Hepatocyte (in vitro differentiated cells): ENCODE measurements around the gene DENND1C. TPM values are rescaled to one million over a fixed set of nuclear protein-coding genes. Genes with fewer than 3 reads are reported as not detected.

Experiments
- DNase-seq: peaks from one replicate; pipeline ENCODE4 v3.0.0-alpha.2; 2016; ENCODE audit warnings: low spot score
- H2AFZ ChIP-seq: fragments of 200-600 bp; sonication (generic); 2 replicates; pipeline ENCODE4 v1.6.0; 2016; ENCODE audit warnings: antibody characterized with exemption, mild to moderate bottlenecking
- H3K27ac ChIP-seq: fragments of 200-600 bp; sonication (generic); 2 replicates; pipeline ENCODE4 v1.5.1; 2016; ENCODE audit warnings: mild to moderate bottlenecking
- H3K27me3 ChIP-seq: fragments of 200-600 bp; sonication (generic); 2 replicates; pipeline ENCODE4 v1.6.1; 2016
- H3K36me3 ChIP-seq: fragments of 200-600 bp; sonication (generic); replicated peaks from 2 replicates; pipeline ENCODE4 v1.5.1; 2016; ENCODE audit warnings: low read depth; ENCODE audit not compliant: insufficient read depth
- H3K4me1 ChIP-seq: fragments of 200-600 bp; sonication (generic); 2 replicates; pipeline ENCODE4 v1.5.1; 2016; ENCODE audit warnings: mild to moderate bottlenecking, moderate library complexity; ENCODE audit not compliant: insufficient read depth
- H3K4me2 ChIP-seq: fragments of 200-600 bp; sonication (generic); 2 replicates; pipeline ENCODE4 v1.6.0; 2016
- H3K4me3 ChIP-seq: fragments of 200-600 bp; sonication (generic); 2 replicates; pipeline ENCODE4 v1.5.1; 2016; ENCODE audit warnings: mild to moderate bottlenecking
- H3K79me2 ChIP-seq: fragments of 200-600 bp; sonication (generic); 2 replicates; pipeline ENCODE4 v1.6.0; 2017; ENCODE audit warnings: mild to moderate bottlenecking
- H3K9me2 ChIP-seq: fragments of 200-600 bp; sonication (generic); replicated peaks from 2 replicates; pipeline ENCODE4 v1.6.0; 2017; ENCODE audit warnings: mild to moderate bottlenecking; ENCODE audit not compliant: insufficient read depth
- H3K9me3 ChIP-seq: fragments of 200-600 bp; sonication (generic); 2 replicates; pipeline ENCODE4 v1.5.1; 2016; ENCODE audit warnings: low read depth, mild to moderate bottlenecking
- H4K20me1 ChIP-seq: fragments of 200-600 bp; sonication (generic); 2 replicates; pipeline ENCODE4 v1.6.0; 2016; ENCODE audit warnings: mild to moderate bottlenecking; ENCODE audit not compliant: insufficient read depth, poor library complexity, severe bottlenecking
- CTCF ChIP-seq: fragments of 200-600 bp; sonication (generic); IDR thresholded peaks from 2 replicates; pipeline ENCODE4 v1.5.1; 2016; ENCODE audit warnings: antibody characterized with exemption, mild to moderate bottlenecking; ENCODE audit not compliant: poor library complexity
- EZH2 ChIP-seq: fragments of 200-600 bp; sonication (generic); IDR thresholded peaks from 2 replicates; pipeline ENCODE4 v1.6.1; 2016; ENCODE audit warnings: antibody characterized with exemption, mild to moderate bottlenecking, borderline replicate concordance
- EZH2phosphoT487 ChIP-seq: fragments of 200-600 bp; sonication (generic); IDR thresholded peaks from one replicate; pipeline ENCODE4 v1.6.1; 2018; ENCODE audit warnings: antibody characterized with exemption, mild to moderate bottlenecking, low read depth, moderate library complexity; ENCODE audit not compliant: unreplicated experiment, severe bottlenecking
- WGBS: methylation state at CpG from one replicate; pipeline ENCODE4 v1.1.6; 2016; ENCODE audit warnings: low lambda C conversion rate; ENCODE audit errors: missing lambda C conversion rate; 5-methylcytosine and 5-hydroxymethylcytosine counted together
- polyA plus RNA-seq: library from polyadenylated mRNA; unstranded; fragments of >200 nt; fragmentation: Nextera tagmentation; extraction: Ambion mirVana; gene quantifications from 2 replicates; pipeline ENCODE4 v1.2.1, GENCODE V29; 2016
- total RNA-seq: library from RNA; depleted of rRNA; stranded (reverse); fragments of >200 nt; gene quantifications from 2 replicates; pipeline ENCODE4 v1.2.3, GENCODE V29; 2014

The DENND1C gene
- total and polyA plus RNA-seq, 2 experiments from 2014 or later, result 1.5 to 16.1 TPM

- Histone ChIP-seq H3K4me2 (no peak overlapping the region), H4K20me1 (no peaks in the 10 kb centered on the region), H3K27me3 (peaks cover 23% of the 10 kb centered on the region), H3K4me1 (no peaks in the 10 kb centered on the region), H3K27ac (no peak overlapping the region), H3K79me2 (no peaks in the 10 kb centered on the region), H3K9me3 (no peaks in the 10 kb centered on the region), H3K4me3 (no peak overlapping the region), H2AFZ (no peak overlapping the region), H3K36me3 (no peaks in the 10 kb centered on the region), H3K9me2 (no peaks in the 10 kb centered on the region)
- 90% methylated on average over 9 of the region's 9 CpGs for WGBS
- TF ChIP-seq EZH2phosphoT487 (no peak), CTCF (no peak), EZH2 (no peak)
- no peak for DNase-seq
Measured at GRCh38 chr19:6503407-6504201, 22.0 kb upstream of the DENND1C start.

GRCh38 chr19:6501740-6502648, 20.4 kb upstream of the DENND1C start, which contains the start of gene TUBB4A:
Gene TUBB4A, minus strand, starts transcription at chr19:6502309. Its CDS starts 97 bp downstream, at chr19:6502212.
- H4K20me1 ChIP-seq, result no peaks in the 10 kb centered on the region
- peak within 1 kb of the TSS; percentile 66 for H2AFZ ChIP-seq
- peaks cover 23% of the 10 kb centered on the region for H3K27me3 ChIP-seq
- no peak within 1 kb of the TSS for H3K27ac ChIP-seq
- peak within 1 kb of the TSS; percentile 42 for H3K4me3 ChIP-seq
- 2% methylated on average over 44 of the region's 71 CpGs for WGBS
- H3K4me1 ChIP-seq, result no peaks in the 10 kb centered on the region
- no peaks in the 10 kb centered on the region for H3K9me2 ChIP-seq
- DNase-seq, result peak; percentile 32
- no peaks in the 10 kb centered on the region for H3K36me3 ChIP-seq
- peak within 1 kb of the TSS; percentile 95 for H3K4me2 ChIP-seq
- H3K79me2 ChIP-seq, result no peaks in the 10 kb centered on the region
- no peaks in the 10 kb centered on the region for H3K9me3 ChIP-seq
- TF ChIP-seq EZH2phosphoT487 (no peak), EZH2 (peak; percentile 67)

GRCh38 chr19:6500837-6501739, 19.5 kb upstream of the DENND1C start:
- Histone ChIP-seq H3K79me2 (no peaks in the 10 kb centered on the region), H3K9me3 (no peaks in the 10 kb centered on the region), H2AFZ (no peak overlapping the region), H3K9me2 (no peaks in the 10 kb centered on the region), H3K4me2 (peak overlapping the region; percentile 95), H3K4me1 (no peaks in the 10 kb centered on the region), H3K27me3 (peaks cover 23% of the 10 kb centered on the region), H4K20me1 (no peaks in the 10 kb centered on the region), H3K27ac (no peak overlapping the region), H3K36me3 (no peaks in the 10 kb centered on the region), H3K4me3 (peak overlapping the region; percentile 42)
- no peak for DNase-seq
- 69% methylated on average over 24 of the region's 24 CpGs for WGBS
- TF ChIP-seq EZH2phosphoT487 (no peak), EZH2 (peak; percentile 4)
